C4-2B (cell line): ENCODE results near the gene OR51B4.

ENCODE experiments used
- CTCF ChIP-seq: fragments of 450-650 bp; conservative IDR thresholded peaks from 2 replicates; pipeline ENCODE4 v1.5.1; 2017; ENCODE audit warnings: mild to moderate bottlenecking
- ZFX ChIP-seq: fragments of 450-650 bp; IDR thresholded peaks from 2 replicates; pipeline ENCODE4 v1.6.1; 2017

- TF ChIP-seq CTCF (no peak), ZFX (no peak)
Observed at GRCh38 chr11:5324197-5324596, 22.5 kb upstream of the OR51B4 start, which contains the start of gene OR51B2.
